Measurements from ENCODE around the gene FAM83B.

FAM83B gene

DNA sequence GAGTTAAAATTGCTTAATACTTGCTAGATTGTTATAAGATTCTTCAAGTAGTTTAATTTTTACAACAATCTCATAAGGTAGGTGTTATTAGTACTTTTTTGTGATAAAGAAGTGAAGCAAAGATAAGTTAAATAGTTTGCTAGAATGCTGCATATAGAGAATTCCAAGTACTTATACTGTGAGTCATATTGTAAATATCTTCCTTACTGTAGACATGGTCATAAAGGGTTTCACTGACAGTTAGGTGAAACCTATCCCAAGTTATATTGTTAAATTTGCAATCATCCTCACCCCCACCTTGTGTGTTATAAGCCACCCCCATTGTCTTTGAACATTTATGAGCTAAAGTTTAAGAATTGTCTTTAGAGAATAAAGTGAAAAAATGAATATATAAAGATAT, 142.0 kb downstream of the FAM83B start:
- TF ChIP-seq, protein P1, sequence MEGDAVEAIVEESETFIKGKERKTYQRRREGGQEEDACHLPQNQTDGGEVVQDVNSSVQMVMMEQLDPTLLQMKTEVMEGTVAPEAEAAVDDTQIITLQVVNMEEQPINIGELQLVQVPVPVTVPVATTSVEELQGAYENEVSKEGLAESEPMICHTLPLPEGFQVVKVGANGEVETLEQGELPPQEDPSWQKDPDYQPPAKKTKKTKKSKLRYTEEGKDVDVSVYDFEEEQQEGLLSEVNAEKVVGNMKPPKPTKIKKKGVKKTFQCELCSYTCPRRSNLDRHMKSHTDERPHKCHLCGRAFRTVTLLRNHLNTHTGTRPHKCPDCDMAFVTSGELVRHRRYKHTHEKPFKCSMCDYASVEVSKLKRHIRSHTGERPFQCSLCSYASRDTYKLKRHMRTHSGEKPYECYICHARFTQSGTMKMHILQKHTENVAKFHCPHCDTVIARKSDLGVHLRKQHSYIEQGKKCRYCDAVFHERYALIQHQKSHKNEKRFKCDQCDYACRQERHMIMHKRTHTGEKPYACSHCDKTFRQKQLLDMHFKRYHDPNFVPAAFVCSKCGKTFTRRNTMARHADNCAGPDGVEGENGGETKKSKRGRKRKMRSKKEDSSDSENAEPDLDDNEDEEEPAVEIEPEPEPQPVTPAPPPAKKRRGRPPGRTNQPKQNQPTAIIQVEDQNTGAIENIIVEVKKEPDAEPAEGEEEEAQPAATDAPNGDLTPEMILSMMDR (IDR thresholded peaks at IDR 0.05; ENCODE audit: insufficient read depth, low read depth, low read length, missing control alignments): no peak
- H3K4me3 ChIP-seq (ENCODE audit: low read depth, low read length): no peak overlapping the region
- DNase-seq (ENCODE audit: low read depth): no peak

DNA sequence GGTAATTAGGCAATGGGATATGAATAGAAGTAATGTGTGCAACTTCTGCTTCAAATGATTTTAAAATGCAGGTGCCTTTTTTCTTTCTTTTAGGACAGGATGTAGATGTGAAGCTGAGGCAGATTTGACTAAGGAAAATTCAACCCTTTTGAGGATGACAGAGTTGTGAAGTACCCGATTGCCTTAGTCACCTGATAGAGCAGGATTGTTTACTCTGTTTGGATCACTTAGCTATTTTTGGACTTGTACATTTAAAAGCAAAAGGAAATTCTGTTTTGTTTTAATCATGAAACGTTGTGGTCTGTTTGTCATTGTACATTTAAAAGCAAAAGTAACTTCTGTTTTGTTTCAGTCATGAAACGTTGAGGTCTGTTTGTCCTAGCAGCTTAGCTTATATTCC, 143.4 kb downstream of the FAM83B start:
- H3K4me3 ChIP-seq (ENCODE audit: low read depth, low read length): no peak overlapping the region
- TF ChIP-seq, protein P1 (IDR thresholded peaks at IDR 0.05; ENCODE audit: insufficient read depth, low read depth, low read length, missing control alignments): no peak
- DNase-seq (ENCODE audit: low read depth): no peak
